OCI-M2 (cell line): ENCODE results near the gene LRRC18.

Experiments used
- DNase-seq: peaks from one replicate; lab custom pipeline; 2025; ENCODE audit not compliant: unreplicated experiment; lab: John Stamatoyannopoulos, UW

The LRRC18 gene

GRCh38 chr10:48946891-48947500 is 7.4 kb upstream of the LRRC18 start:
- DNase-seq = no peak

- DNase-seq = no peak
Observed at GRCh38 chr10:48946332-48946731, 6.7 kb upstream of the LRRC18 start.

DNA sequence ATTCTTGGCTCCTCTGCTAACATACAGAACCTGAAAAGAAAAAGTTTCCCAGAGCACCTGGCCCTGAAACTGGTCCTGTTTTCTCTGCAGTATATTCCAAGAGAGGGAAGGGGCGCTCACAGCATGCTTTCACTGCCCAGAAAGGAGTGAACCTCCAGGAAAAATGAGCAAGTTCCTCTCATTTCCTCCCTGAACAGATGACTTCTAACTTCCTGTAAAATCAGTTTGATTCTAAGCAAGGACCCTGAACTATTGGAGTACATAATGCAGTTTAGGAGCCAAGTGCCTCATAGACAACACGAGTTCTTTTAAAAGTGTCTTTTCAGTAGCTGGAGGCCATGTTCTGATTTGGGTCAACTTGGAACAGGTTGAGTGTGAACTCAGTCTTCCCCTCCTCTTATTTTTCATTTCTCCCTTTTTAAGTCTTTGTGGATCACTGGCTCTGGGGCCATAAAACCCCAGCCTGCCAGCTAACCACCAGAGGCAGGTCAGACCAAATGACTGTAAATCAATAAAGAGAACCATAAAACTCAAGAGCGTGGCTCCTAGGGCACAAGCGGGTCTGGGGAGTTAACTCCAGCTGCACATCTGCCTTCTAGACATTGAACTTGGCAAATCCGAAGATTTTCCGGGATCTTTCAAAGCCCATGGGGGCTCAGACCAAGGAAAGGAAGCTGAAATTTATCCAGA is 5.9 kb upstream of the LRRC18 start:
- no peak for DNase-seq

GRCh38 chr10:48944171-48944570 is 4.5 kb upstream of the LRRC18 start:
- no peak for DNase-seq

- DNase-seq = no peak
Observed at GRCh38 chr10:48943096-48943495, 3.5 kb upstream of the LRRC18 start.

- DNase-seq = no peak
Observed at GRCh38 chr10:48941427-48942075, 1.9 kb upstream of the LRRC18 start.

GRCh38 chr10:48940958-48941357 is 1.3 kb upstream of the LRRC18 start:
- no peak for DNase-seq

DNA sequence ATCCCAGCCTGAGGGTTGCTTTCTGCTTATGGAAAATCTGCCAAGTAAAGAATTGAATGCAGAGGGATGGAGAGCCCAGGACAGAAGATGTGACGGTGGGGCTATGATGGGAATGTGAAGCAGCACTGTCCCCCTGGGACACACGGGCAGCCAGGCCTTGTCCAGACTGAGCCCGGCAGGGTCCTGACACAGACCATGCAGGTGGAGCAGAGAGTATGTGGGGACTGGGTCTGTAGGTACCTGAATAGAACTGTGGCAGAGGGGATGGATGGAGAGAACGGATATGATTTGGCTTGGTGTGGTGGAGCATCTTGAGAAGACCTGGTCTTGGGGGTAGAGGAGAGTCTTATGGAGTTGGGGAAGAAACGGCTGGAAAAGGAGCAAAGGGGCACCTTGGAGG is 732 bp upstream of the LRRC18 start:
- no peak for DNase-seq

DNA sequence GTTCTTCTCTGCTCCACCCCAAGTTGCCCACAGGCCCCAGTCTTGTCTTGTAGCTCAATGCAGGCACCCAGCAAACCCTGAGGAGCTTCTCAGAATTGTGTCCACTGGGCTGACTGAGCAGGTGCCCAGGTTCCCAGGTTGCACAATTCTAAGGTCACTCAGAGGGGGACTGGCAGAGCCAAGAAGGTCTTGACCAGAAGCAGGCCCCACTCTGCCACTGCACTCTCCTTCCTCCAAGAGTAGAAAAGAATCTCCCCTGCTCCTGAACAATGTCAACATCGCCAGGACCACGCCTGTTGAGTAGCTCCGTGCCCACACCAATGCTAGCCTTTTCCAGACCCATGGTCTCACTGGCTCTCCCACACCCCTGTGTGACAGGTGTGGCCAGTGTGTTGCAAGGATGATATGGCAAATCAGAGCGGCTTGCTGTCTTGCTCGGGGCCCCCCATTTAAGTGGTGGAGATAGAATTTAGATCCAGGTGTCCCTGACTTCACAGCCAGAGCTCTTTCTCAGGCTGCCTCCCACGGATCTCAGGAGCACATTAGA is 577 bp downstream of the LRRC18 start:
- DNase-seq = no peak

DNA sequence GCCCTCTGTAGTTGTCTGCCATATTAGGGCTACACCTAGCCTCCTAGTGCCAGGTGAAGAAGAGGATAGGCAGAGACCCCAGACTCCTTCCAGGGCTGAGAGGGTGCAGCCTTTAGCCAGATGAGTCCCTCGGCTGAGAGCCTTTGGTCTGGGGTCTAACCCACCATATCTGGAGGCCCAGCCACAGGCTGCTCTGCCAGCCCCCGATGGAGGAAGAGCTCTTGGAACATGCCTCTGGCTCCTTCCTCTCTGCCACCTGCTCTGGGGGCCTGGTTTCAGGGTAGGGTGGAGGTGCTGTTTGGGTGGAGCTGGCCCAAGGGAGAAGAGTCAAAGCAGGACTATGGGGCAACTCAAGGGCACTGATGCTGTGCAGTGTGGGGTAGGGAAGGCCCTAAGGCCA is 1.4 kb downstream of the LRRC18 start:
- DNase-seq = no peak

- DNase-seq = no peak
Observed at GRCh38 chr10:48937796-48938195, 1.8 kb downstream of the LRRC18 start.

DNA sequence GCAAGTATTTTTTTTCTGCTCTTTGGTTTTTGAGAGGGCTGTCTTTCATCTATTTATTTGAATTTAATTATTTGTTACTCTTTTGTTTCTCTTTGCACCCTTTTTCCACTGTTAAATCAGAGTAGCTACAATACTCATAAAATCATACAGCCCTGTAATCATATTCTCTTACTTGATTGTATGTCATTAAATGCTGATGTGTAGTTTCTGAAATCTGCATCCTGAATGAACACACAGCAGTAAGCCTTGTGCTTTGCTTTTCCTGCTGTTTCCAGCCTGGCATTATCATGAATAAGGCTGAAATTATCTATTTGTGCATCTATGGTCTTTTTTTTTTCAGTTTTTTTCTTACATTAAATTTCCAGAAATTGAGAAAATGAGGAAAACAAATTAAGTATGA is 4.1 kb downstream of the LRRC18 start:
- no peak for DNase-seq

GRCh38 chr10:48934672-48935501 is 4.8 kb downstream of the LRRC18 start:
- DNase-seq = no peak

- DNase-seq = no peak
Observed at GRCh38 chr10:48932831-48933664, 6.6 kb downstream of the LRRC18 start.

DNA sequence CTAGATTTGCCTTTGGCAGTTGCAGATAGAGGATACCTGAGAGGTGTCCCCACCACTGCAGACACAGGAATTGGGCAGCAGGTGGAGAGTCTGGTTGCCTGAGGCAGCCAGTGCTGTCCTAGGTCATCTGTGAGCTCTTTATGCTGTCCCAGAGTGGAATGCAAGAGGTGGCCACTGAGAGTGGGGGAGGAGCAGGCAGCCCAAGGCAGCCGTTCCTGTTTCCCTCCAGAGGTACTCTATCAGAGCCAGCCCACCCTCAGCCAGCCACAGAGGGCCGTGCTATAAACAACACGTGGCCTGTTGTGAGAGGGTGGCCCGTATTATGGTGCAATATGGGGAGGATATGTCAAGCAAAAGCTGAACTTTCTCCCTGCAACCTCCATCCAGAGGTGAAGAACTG is 8.5 kb downstream of the LRRC18 start:
- DNase-seq = no peak

DNA sequence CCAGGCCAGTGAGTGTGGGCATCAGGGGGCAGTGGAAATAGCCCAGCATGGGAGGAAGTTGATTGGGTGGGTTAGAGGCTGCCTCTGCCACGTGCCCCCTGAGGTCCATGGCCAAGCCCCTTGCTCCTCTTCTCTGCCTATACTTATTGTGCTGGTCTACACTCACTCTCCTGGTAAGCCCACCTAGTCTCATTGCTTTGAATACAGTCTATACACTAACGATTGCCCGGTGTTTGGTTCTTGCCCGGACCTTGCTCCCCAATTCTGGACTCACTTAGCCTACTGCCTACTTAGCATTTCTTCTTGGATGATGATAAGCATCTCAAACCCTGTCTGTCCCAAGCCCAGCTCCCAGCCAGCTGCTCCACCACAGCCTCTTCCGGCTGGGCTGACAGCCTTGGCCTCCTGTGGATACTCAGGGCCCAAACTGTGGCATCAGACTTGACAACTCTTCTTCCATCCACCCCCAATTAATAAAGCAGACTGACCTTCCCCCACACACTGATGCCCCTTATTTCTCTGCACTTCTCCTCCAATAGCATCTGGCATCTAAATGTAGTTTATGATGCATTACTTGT is 10.1 kb downstream of the LRRC18 start:
- DNase-seq = no peak

GRCh38 chr10:48926764-48927540 is 12.7 kb downstream of the LRRC18 start:
- no peak for DNase-seq

- DNase-seq = no peak
Observed at GRCh38 chr10:48926255-48926654, 13.4 kb downstream of the LRRC18 start.

GRCh38 chr10:48924988-48925387 is 14.7 kb downstream of the LRRC18 start:
- no peak for DNase-seq
